HepG2 (cell line): ENCODE measurements around the gene CS. TPM values are rescaled to one million over a fixed set of nuclear protein-coding genes. Genes with fewer than 3 reads are reported as not detected.

ENCODE experiments used
- ATAC-seq: fragments of 200-7000 bp; cut with Tn5 transposase; 3 replicates; pipeline ENCODE4 v1.9.1; 2020; ENCODE audit warnings: mild to moderate bottlenecking, moderate library complexity
- BruUV-seq: library from RNA; stranded (reverse); fragments of 400-500 nt; replicated peaks from 2 replicates; lab custom pipeline; 2021; lab: Mats Ljungman, UMichigan
- CTCF ChIA-PET: fragments of 300-600 bp; formaldehyde crosslinking; extraction: SDS; loops from one replicate; lab custom pipeline; 2021; ENCODE audit warnings: low total read pairs, inconsistent platforms, low intra/inter-chr PET ratio; lab: Yijun Ruan, JAX
- POLR2A ChIA-PET: fragments of 350-600 bp; sonication (Branson Sonifier 250); formaldehyde crosslinking; loops from one replicate; lab custom pipeline; 2020; ENCODE audit warnings: antibody characterized with exemption, inconsistent platforms; lab: Yijun Ruan, JAX
- DNase-seq: peaks from one replicate; pipeline ENCODE4 v3.0.0-alpha.2; 2015; ENCODE audit warnings: low spot score
- FAIRE-seq: peaks from 3 replicates; lab custom pipeline; 2011; peaks lifted over from hg19 to GRCh38; lab: Jason Lieb, UNC
- H2AFZ ChIP-seq: one replicate; pipeline ENCODE4 v1.6.1; 2011; ENCODE audit warnings: low read length, inconsistent platforms
- H3K27ac ChIP-seq: fragments of 300-600 bp; 3 replicates; pipeline ENCODE4 v1.8.0; 2011; ENCODE audit warnings: mixed run types, mild to moderate bottlenecking, mixed read lengths, low read length, inconsistent platforms; ENCODE audit not compliant: insufficient read depth; ENCODE audit errors: extremely low read length
- H3K27me3 ChIP-seq, 2 experiments: fragments of 200-600 bp in 1 of 2; 2 replicates in 1 of 2; 3 replicates in 1 of 2; pipeline versions ENCODE4 v1.6.0 to v1.8.0; 2011; ENCODE audit warnings: low read length in 2 of 2, mild to moderate bottlenecking in 2 of 2, moderate library complexity in 2 of 2, inconsistent platforms in 1 of 2; ENCODE audit not compliant: insufficient read depth in 2 of 2, control insufficient read depth in 1 of 2
- H3K36me3 ChIP-seq, 2 experiments: fragments of 200-600 bp in 1 of 2; replicated peaks in 1 of 2; 2 replicates in 1 of 2; 3 replicates in 1 of 2; pipeline versions ENCODE4 v1.5.1 to v1.8.0; 2011; ENCODE audit warnings: low read length in 2 of 2, inconsistent platforms in 1 of 2; ENCODE audit not compliant: insufficient read depth in 2 of 2, control insufficient read depth in 1 of 2
- H3K4me1 ChIP-seq: 2 replicates; pipeline ENCODE4 v1.5.1; 2012; ENCODE audit warnings: low read length, inconsistent platforms; ENCODE audit not compliant: insufficient read depth
- H3K4me2 ChIP-seq: 2 replicates; pipeline ENCODE4 v1.6.0; 2011; ENCODE audit warnings: low read depth, low read length, inconsistent platforms
- H3K4me3 ChIP-seq, 3 experiments: fragments of 200-600 bp in 1 of 3; sonication (generic), shearing (Covaris generic) in 1 of 3; replicated peaks in 1 of 3; 2 replicates each; pipeline ENCODE4 v1.5.1; 2011 to 2016; ENCODE audit warnings: low read length in 3 of 3, inconsistent platforms in 2 of 3, low read depth in 2 of 3, mild to moderate bottlenecking in 2 of 3, control low read depth in 1 of 3, mixed read lengths in 1 of 3; ENCODE audit not compliant: insufficient read depth in 1 of 3
- H3K79me2 ChIP-seq: one replicate; pipeline ENCODE4 v1.6.1; 2011; ENCODE audit warnings: low read length, inconsistent platforms; ENCODE audit not compliant: insufficient read depth
- H3K9ac ChIP-seq: 2 replicates; pipeline ENCODE4 v1.6.0; 2011; ENCODE audit warnings: mild to moderate bottlenecking, low read depth, low read length, inconsistent platforms; ENCODE audit not compliant: insufficient read depth
- H3K9me3 ChIP-seq: 2 replicates; pipeline ENCODE4 v1.5.1; 2012; ENCODE audit warnings: mild to moderate bottlenecking, low read length
- H4K20me1 ChIP-seq: 2 replicates; pipeline ENCODE4 v1.6.0; 2011; ENCODE audit warnings: inconsistent platforms, mild to moderate bottlenecking, low read length, moderate library complexity; ENCODE audit not compliant: insufficient read depth
- NCOA2 ChIP-seq: sonication (generic); formaldehyde crosslinking; IDR thresholded peaks from 2 replicates; pipeline ENCODE4 v1.8.0; 2022; ENCODE audit warnings: inconsistent platforms
- PRPF4 ChIP-seq: fragments of 200-400 bp; formaldehyde crosslinking; IDR thresholded peaks from 2 replicates; pipeline ENCODE4 v1.6.1; 2016; ENCODE audit warnings: low read length, low read depth; ENCODE audit not compliant: poor library complexity, severe bottlenecking
- ZBTB38 ChIP-seq: sonication (generic); formaldehyde crosslinking; IDR thresholded peaks from 2 replicates; pipeline ENCODE4 v1.5.1; 2020; ENCODE audit warnings: mild to moderate bottlenecking, missing genetic modification reagents
- ZBTB8A ChIP-seq: sonication (generic); formaldehyde crosslinking; IDR thresholded peaks from 2 replicates; pipeline ENCODE4 v1.4.0; 2020; ENCODE audit warnings: mild to moderate bottlenecking, low read depth, missing genetic modification reagents, borderline replicate concordance
- ZNF224 ChIP-seq: sonication (generic); formaldehyde crosslinking; IDR thresholded peaks from 2 replicates; pipeline ENCODE4 v1.5.0; 2020; ENCODE audit warnings: mild to moderate bottlenecking, missing genetic modification reagents
- WGBS: methylation state at CpG from one replicate; pipeline ENCODE4 v1.1.6; 2017; ENCODE audit warnings: low lambda C conversion rate; 5-methylcytosine and 5-hydroxymethylcytosine counted together
- in situ Hi-C: cut with HindIII; loops from 2 replicates; pipeline ENCODE4 v1.10.0; 2017; ENCODE audit warnings: low pct_unique_long_range_greater_than_20kb; ENCODE audit not compliant: extremely low pct_ligation_motif_present
- intact Hi-C: fragments of 100-400 bp; cut with micrococcal nuclease; formaldehyde crosslinking; loops from one replicate; pipeline ENCODE4 v1.10.0; 2022; ENCODE audit not compliant: unreplicated experiment
- polyA plus RNA-seq, 8 experiments: library from polyadenylated mRNA; depleted of rRNA in 3 of 8; stranded (reverse) in 7 of 8; unstranded in 1 of 8; fragments of >200 nt; fragmentation: Illumina TruSeq in 4 of 8; extraction: Trizol in 4 of 8; gene quantifications; 2 replicates each; pipeline versions ENCODE4 v1.2.1 to v1.2.3, GENCODE V29; 2011 to 2016; ENCODE audit warnings: low read depth in 4 of 8, missing spikeins in 1 of 8, mixed read lengths in 1 of 8; ENCODE audit not compliant: insufficient read depth in 1 of 8
- total RNA-seq, 5 experiments: library from RNA; depleted of rRNA; stranded (reverse); fragments of >200 nt; fragmentation: Illumina TruSeq; extraction: Trizol; gene quantifications; 2 replicates each; pipeline ENCODE4 v1.2.3, GENCODE V29; 2016; ENCODE audit warnings: low read depth in 1 of 5
- TF ChIP-seq, protein P1 (sequence below), 2 experiments: IDR thresholded peaks; 2 replicates each; pipeline ENCODE4 v1.6.1; 2011 to 2012; ENCODE audit warnings: low read length in 2 of 2, borderline replicate concordance in 1 of 2, low read depth in 1 of 2, mild to moderate bottlenecking in 1 of 2, moderate library complexity in 1 of 2
- TF ChIP-seq, protein P2 (sequence below): sonication (generic); formaldehyde crosslinking; IDR thresholded peaks from 2 replicates; pipeline ENCODE4 v1.4.0; 2020; ENCODE audit warnings: missing genetic modification reagents
- TF ChIP-seq, protein P3 (sequence below): sonication (generic); formaldehyde crosslinking; IDR thresholded peaks from 2 replicates; pipeline ENCODE4 v1.8.1; 2023; ENCODE audit warnings: mild to moderate bottlenecking, missing genetic modification reagents

The CS gene
- total and polyA plus RNA-seq, 2 of the 13 experiments (the other 11 are each of a cell fraction or from before 2014, with no cell fraction given) = 173 to 175 TPM

DNA sequence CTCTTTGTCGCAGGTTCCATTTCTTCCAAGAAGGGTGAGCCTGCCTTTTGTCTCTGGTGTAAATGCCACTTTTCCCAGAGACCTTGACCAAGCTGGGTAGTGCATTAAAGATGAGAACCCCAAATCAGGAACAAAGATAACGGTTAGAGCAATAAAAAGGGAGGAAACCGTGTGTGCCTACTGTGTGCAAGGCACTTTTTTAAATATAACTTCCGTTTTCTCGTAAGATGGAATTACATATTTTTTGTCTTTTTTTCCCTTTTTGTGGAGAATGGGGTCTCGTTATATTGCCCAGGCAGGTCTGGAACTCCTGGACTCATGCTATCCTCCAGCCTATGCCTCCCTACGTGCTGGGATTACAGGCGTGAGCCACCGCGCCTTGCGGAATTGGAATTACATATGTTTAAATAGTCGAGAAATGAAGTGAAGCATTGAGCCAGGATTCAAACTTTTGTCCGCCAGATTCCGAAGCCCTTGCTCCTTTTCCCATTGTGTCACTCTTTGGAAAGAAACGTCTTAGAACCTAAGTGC, 76.5 kb downstream of the CS start:
- intact Hi-C loops (loop anchor here (1.0 to 5.0 kb wide), 3 partner anchors 30 to 105 kb away; partner anchors contain the start of genes ANKRD52 and ZC3H10), in situ Hi-C loops (loop anchor here (5.0 kb wide), 1 partner anchor 34 kb away; the partner anchor contains the start of gene ANKRD52)
- H2AFZ ChIP-seq = peak overlapping the region; percentile 15
- H3K4me2 ChIP-seq = peak overlapping the region; percentile 95
- FAIRE-seq (no peak), ATAC-seq (no peak), DNase-seq (no peak)
- ChIA-PET POLR2A (interaction anchor here (3.8 kb wide), 1 partner anchor 17 kb away, joined by 34 read pairs; no protein-coding TSS in a partner anchor), CTCF (interaction anchor here (0.8 to 2.6 kb wide), 7 partner anchors 16 to 104 kb away, joined by 4 to 15 read pairs (median 4); partner anchors contain the start of gene ANKRD52)
- H3K4me3 ChIP-seq = no peak overlapping the region
- peaks cover 37% of the 10 kb centered on the region for H3K4me1 ChIP-seq
- no peaks in the 10 kb centered on the region for H4K20me1 ChIP-seq
- H3K36me3 ChIP-seq = no peaks in the 10 kb centered on the region; a peak in 1 of 5 replicates
- H3K9ac ChIP-seq = no peak overlapping the region
- H3K79me2 ChIP-seq = peaks cover 12% of the 10 kb centered on the region
- BruUV-seq = no TSS peak
- WGBS = 78% methylated on average over 15 of the region's 15 CpGs
- TF ChIP-seq NCOA2 (CRISPR knock-in tag) (no peak), ZBTB8A (CRISPR knock-in tag) (peak; percentile 38; the same call in 1 of the 2 replicates), ZNF224 (0 out of 2 replicates have a peak, but pooled peaks have one; percentile 31), PRPF4 (peak; percentile 17), ZBTB38 (CRISPR knock-in tag) (0 out of 2 replicates have a peak, but pooled peaks have one; percentile 11)
- TF ChIP-seq, protein P1, sequence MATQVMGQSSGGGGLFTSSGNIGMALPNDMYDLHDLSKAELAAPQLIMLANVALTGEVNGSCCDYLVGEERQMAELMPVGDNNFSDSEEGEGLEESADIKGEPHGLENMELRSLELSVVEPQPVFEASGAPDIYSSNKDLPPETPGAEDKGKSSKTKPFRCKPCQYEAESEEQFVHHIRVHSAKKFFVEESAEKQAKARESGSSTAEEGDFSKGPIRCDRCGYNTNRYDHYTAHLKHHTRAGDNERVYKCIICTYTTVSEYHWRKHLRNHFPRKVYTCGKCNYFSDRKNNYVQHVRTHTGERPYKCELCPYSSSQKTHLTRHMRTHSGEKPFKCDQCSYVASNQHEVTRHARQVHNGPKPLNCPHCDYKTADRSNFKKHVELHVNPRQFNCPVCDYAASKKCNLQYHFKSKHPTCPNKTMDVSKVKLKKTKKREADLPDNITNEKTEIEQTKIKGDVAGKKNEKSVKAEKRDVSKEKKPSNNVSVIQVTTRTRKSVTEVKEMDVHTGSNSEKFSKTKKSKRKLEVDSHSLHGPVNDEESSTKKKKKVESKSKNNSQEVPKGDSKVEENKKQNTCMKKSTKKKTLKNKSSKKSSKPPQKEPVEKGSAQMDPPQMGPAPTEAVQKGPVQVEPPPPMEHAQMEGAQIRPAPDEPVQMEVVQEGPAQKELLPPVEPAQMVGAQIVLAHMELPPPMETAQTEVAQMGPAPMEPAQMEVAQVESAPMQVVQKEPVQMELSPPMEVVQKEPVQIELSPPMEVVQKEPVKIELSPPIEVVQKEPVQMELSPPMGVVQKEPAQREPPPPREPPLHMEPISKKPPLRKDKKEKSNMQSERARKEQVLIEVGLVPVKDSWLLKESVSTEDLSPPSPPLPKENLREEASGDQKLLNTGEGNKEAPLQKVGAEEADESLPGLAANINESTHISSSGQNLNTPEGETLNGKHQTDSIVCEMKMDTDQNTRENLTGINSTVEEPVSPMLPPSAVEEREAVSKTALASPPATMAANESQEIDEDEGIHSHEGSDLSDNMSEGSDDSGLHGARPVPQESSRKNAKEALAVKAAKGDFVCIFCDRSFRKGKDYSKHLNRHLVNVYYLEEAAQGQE (IDR thresholded peaks at IDR 0.05; ENCODE audit: borderline replicate concordance in 1 of 2, low read depth in 1 of 2, low read length in 2 of 2) = no peak
- TF ChIP-seq, protein P2, sequence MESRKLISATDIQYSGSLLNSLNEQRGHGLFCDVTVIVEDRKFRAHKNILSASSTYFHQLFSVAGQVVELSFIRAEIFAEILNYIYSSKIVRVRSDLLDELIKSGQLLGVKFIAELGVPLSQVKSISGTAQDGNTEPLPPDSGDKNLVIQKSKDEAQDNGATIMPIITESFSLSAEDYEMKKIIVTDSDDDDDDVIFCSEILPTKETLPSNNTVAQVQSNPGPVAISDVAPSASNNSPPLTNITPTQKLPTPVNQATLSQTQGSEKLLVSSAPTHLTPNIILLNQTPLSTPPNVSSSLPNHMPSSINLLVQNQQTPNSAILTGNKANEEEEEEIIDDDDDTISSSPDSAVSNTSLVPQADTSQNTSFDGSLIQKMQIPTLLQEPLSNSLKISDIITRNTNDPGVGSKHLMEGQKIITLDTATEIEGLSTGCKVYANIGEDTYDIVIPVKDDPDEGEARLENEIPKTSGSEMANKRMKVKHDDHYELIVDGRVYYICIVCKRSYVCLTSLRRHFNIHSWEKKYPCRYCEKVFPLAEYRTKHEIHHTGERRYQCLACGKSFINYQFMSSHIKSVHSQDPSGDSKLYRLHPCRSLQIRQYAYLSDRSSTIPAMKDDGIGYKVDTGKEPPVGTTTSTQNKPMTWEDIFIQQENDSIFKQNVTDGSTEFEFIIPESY (CRISPR knock-in tag) = peak; percentile 83; the same call in 1 of the 2 replicates
- TF ChIP-seq, protein P3, sequence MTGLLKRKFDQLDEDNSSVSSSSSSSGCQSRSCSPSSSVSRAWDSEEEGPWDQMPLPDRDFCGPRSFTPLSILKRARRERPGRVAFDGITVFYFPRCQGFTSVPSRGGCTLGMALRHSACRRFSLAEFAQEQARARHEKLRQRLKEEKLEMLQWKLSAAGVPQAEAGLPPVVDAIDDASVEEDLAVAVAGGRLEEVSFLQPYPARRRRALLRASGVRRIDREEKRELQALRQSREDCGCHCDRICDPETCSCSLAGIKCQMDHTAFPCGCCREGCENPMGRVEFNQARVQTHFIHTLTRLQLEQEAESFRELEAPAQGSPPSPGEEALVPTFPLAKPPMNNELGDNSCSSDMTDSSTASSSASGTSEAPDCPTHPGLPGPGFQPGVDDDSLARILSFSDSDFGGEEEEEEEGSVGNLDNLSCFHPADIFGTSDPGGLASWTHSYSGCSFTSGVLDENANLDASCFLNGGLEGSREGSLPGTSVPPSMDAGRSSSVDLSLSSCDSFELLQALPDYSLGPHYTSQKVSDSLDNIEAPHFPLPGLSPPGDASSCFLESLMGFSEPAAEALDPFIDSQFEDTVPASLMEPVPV (CRISPR knock-in tag) = 0 out of 2 replicates have a peak, but pooled peaks have one; percentile 9
- H3K9me3 ChIP-seq = no peaks in the 10 kb centered on the region
- no peaks in the 10 kb centered on the region; a peak in 1 of 5 replicates for H3K27me3 ChIP-seq
- H3K27ac ChIP-seq = peak overlapping the region; percentile 26
